GM12878 (cell line): Measurements from ENCODE around the gene LEKR1. TPM values are rescaled to one million over a fixed set of nuclear protein-coding genes. Genes with fewer than 3 reads are reported as not detected.
A peak's percentile ranks its signal among the peaks of the same experiment; 100 is the strongest.

Experiments used
- ATAC-seq: fragments of 200-7000 bp; cut with Tn5 transposase; 3 replicates; pipeline ENCODE4 v1.9.1; 2020; ENCODE audit warnings: mild to moderate bottlenecking, moderate library complexity
- BruUV-seq: library from RNA; stranded (reverse); fragments of 400-500 nt; replicated peaks from 2 replicates; lab custom pipeline; 2021; lab: Mats Ljungman, UMichigan
- CTCF ChIA-PET: fragments of 300-600 bp; sonication (Branson Sonifier 250); formaldehyde crosslinking; extraction: SDS; loops from one replicate; lab custom pipeline; 2021; ENCODE audit warnings: inconsistent platforms; lab: Yijun Ruan, JAX
- POLR2A ChIA-PET: fragments of 350-600 bp; formaldehyde crosslinking; extraction: SDS; loops from one replicate; lab custom pipeline; 2021; ENCODE audit warnings: inconsistent platforms; lab: Charles Lee
- RAD21 ChIA-PET: fragments of 300-600 bp; sonication (Branson Sonifier 250); formaldehyde crosslinking; loops from one replicate; lab custom pipeline; 2023; ENCODE audit warnings: antibody characterized with exemption; ENCODE audit not compliant: unreplicated experiment; lab: Charles Lee
- SMC1A ChIA-PET: fragments of 300-600 bp; sonication (Branson Sonifier 250); formaldehyde crosslinking; loops from one replicate; lab custom pipeline; 2023; ENCODE audit not compliant: unreplicated experiment, uncharacterized antibody; lab: Charles Lee
- DNase-seq: peaks from one replicate; pipeline ENCODE4 v3.0.0-alpha.2; 2011; ENCODE audit warnings: low read depth, low spot score
- FAIRE-seq: peaks from 3 replicates; lab custom pipeline; 2011; peaks lifted over from hg19 to GRCh38; lab: Jason Lieb, UNC
- H2AFZ ChIP-seq: 2 replicates; pipeline ENCODE4 v1.6.0; 2011; ENCODE audit warnings: low read depth, low read length, control low read depth; ENCODE audit not compliant: control insufficient read depth
- H3K27ac ChIP-seq: 2 replicates; pipeline ENCODE4 v1.5.1; 2011; ENCODE audit warnings: control low read depth; ENCODE audit not compliant: control insufficient read depth, insufficient read depth
- H3K27me3 ChIP-seq, 2 experiments: replicated peaks in 1 of 2; 2 replicates each; pipeline versions ENCODE4 v1.6.0 to v1.6.1; 2011; ENCODE audit warnings: low read length in 1 of 2; ENCODE audit not compliant: control insufficient read depth in 2 of 2, insufficient read depth in 2 of 2
- H3K36me3 ChIP-seq, 2 experiments: 2 replicates each; pipeline ENCODE4 v1.5.1; 2011; ENCODE audit warnings: low read length in 1 of 2; ENCODE audit not compliant: control insufficient read depth in 2 of 2, insufficient read depth in 2 of 2
- H3K4me1 ChIP-seq: 2 replicates; pipeline ENCODE4 v1.6.1; 2011; ENCODE audit warnings: mild to moderate bottlenecking, low read length, moderate library complexity, mixed read lengths; ENCODE audit not compliant: control insufficient read depth, insufficient read depth
- H3K4me2 ChIP-seq: 2 replicates; pipeline ENCODE4 v1.6.0; 2011; ENCODE audit warnings: control low read depth; ENCODE audit not compliant: control insufficient read depth, insufficient read depth
- H3K4me3 ChIP-seq: fragments of 200-600 bp; sonication (generic); 2 replicates; pipeline ENCODE4 v1.5.1; 2016
- H3K79me2 ChIP-seq: 2 replicates; pipeline ENCODE4 v1.6.0; 2011; ENCODE audit warnings: low read length; ENCODE audit not compliant: control insufficient read depth, insufficient read depth
- H3K9ac ChIP-seq: 2 replicates; pipeline ENCODE4 v1.8.0; 2011; ENCODE audit warnings: low read length, control low read depth, mixed read lengths; ENCODE audit not compliant: control insufficient read depth, insufficient read depth
- H3K9me3 ChIP-seq: replicated peaks from 3 replicates; pipeline ENCODE4 v1.5.1; 2011; ENCODE audit warnings: mild to moderate bottlenecking, low read length; ENCODE audit not compliant: control insufficient read depth, insufficient read depth
- H4K20me1 ChIP-seq: 2 replicates; pipeline ENCODE4 v1.6.0; 2011; ENCODE audit not compliant: control insufficient read depth, insufficient read depth
- CBX5 ChIP-seq: sonication (generic); IDR thresholded peaks from 2 replicates; pipeline ENCODE4 v1.6.1; 2016; ENCODE audit warnings: low read depth, moderate library complexity, mild to moderate bottlenecking, inconsistent platforms
- CHD2 ChIP-seq: IDR thresholded peaks from 2 replicates; pipeline ENCODE4 v1.6.1; 2011; ENCODE audit warnings: low read depth, low read length, improper control_type of control experiment, borderline replicate concordance
- CHD4 ChIP-seq: fragments of 200-600 bp; sonication (generic); IDR thresholded peaks from 2 replicates; pipeline ENCODE4 v1.6.1; 2016; ENCODE audit warnings: mild to moderate bottlenecking
- EGR1 ChIP-seq, 2 experiments: IDR thresholded peaks; 1 replicate in 1 of 2; 2 replicates in 1 of 2; pipeline ENCODE4 v1.6.1; 2011 to 2012; ENCODE audit warnings: low read depth in 2 of 2, low read length in 2 of 2, borderline replicate concordance in 1 of 2, mild to moderate bottlenecking in 1 of 2, moderate library complexity in 1 of 2
- RBBP5 ChIP-seq: fragments of 200-600 bp; sonication (generic); conservative IDR thresholded peaks from 2 replicates; pipeline ENCODE4 v1.6.1; 2016
- STAT3 ChIP-seq: IDR thresholded peaks from 2 replicates; pipeline ENCODE4 v1.6.1; 2011; ENCODE audit warnings: low read depth, low read length, improper control_type of control experiment
- TARDBP ChIP-seq: IDR thresholded peaks from 2 replicates; pipeline ENCODE4 v1.6.1; 2016; ENCODE audit warnings: borderline replicate concordance
- ZNF622 ChIP-seq: fragments of 450-650 bp; IDR thresholded peaks from 2 replicates; pipeline ENCODE4 v1.6.1; 2017; ENCODE audit warnings: mild to moderate bottlenecking, inconsistent platforms
- WGBS: methylation state at CpG from one replicate; pipeline ENCODE4 v1.1.6; 2016; ENCODE audit warnings: low lambda C conversion rate; ENCODE audit not compliant: insufficient replicate concordance, insufficient coverage; ENCODE audit errors: missing lambda C conversion rate; 5-methylcytosine and 5-hydroxymethylcytosine counted together
- in situ Hi-C: fragments of 300-500 bp; cut with MboI; formaldehyde crosslinking; loops from 9 replicates; pipeline ENCODE4 v1.14.3; 2018; ENCODE audit warnings: mixed read lengths
- intact Hi-C: fragments of 100-400 bp; cut with micrococcal nuclease; formaldehyde crosslinking; loops from one replicate; pipeline ENCODE4 v1.14.2; 2022; ENCODE audit not compliant: unreplicated experiment
- polyA plus RNA-seq, 11 experiments: library from polyadenylated mRNA; depleted of rRNA in 4 of 11; unstranded in 6 of 11; stranded (reverse) in 5 of 11; fragments of >200 nt; fragmentation: Nextera tagmentation in 4 of 11; fragmentation: Illumina TruSeq in 1 of 11; extraction: Ambion mirVana in 4 of 11; extraction: Trizol in 1 of 11; gene quantifications; 1 replicate in 1 of 11; 2 replicates in 10 of 11; pipeline versions ENCODE4 v1.2.1 to v1.2.3, GENCODE V29; 2011 to 2016; ENCODE audit warnings: inconsistent platforms in 2 of 11, missing spikeins in 2 of 11, low read depth in 1 of 11
- total RNA-seq, 4 experiments: library from RNA; depleted of rRNA in 3 of 4; stranded (reverse); fragments of >200 nt in 3 of 4; fragmentation: Illumina TruSeq in 1 of 4; extraction: Trizol in 1 of 4; gene quantifications; 2 replicates each; pipeline versions ENCODE4 v1.2.1 to v1.2.3, GENCODE V29; 2013 to 2021
- TF ChIP-seq, protein P1 (sequence below): fragments of 450-650 bp; IDR thresholded peaks from 2 replicates; pipeline ENCODE4 v1.6.1; 2017; ENCODE audit warnings: borderline replicate concordance
- TF ChIP-seq, protein P2 (sequence below): IDR thresholded peaks from 2 replicates; pipeline ENCODE4 v1.6.1; 2012; ENCODE audit warnings: low read depth, low read length, improper control_type of control experiment

The LEKR1 gene
- total and polyA plus RNA-seq, 10 of the 15 experiments (the other 5 are each of a cell fraction or from before 2014, with no cell fraction given) = 0.48 to 3.2 (median 1.3) TPM

DNA sequence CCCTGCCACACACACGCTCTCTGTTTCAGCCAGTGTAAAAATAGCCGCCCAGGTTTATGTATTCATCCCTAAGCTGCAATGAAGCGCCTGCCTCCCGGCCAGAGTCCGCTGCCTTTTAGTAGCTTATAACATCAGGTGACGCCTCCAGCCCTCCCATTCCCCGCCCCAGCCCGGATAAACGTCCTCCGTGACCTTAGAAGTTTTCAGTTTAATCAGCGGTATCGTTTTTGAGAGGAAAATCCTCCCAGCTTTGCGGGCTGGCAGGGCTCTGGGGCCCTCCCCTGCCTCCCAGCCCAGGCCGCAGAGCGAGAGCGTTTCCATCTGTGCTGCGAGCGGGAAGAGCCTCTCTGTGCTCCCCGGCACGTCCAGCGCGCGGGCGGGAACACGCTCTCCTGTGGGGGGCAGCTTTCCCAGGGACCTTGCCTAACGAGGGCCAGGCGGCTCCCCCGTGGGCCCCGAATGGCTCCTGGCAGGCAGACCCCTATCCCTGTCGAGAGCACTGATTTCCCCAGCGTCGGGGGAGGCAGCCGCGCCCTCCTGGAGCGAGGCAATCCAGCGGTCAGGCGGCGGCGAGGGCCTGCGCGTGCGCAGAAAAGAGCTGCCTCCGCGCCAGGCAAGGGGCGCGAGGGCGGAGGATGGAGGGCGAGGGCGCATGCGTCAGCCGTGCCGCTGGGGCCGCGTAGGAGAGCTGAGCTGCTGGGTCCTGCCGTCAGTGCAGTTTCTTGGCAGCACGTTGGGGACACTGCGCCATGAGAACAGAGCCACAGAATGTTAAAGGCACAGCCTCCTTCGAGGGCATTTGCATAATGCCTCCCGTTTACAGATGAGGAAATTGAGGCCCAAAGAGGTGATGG, 262.7 kb downstream of the LEKR1 start (continued):
- TF ChIP-seq, protein P1, sequence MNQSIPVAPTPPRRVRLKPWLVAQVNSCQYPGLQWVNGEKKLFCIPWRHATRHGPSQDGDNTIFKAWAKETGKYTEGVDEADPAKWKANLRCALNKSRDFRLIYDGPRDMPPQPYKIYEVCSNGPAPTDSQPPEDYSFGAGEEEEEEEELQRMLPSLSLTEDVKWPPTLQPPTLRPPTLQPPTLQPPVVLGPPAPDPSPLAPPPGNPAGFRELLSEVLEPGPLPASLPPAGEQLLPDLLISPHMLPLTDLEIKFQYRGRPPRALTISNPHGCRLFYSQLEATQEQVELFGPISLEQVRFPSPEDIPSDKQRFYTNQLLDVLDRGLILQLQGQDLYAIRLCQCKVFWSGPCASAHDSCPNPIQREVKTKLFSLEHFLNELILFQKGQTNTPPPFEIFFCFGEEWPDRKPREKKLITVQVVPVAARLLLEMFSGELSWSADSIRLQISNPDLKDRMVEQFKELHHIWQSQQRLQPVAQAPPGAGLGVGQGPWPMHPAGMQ = no peak

DNA sequence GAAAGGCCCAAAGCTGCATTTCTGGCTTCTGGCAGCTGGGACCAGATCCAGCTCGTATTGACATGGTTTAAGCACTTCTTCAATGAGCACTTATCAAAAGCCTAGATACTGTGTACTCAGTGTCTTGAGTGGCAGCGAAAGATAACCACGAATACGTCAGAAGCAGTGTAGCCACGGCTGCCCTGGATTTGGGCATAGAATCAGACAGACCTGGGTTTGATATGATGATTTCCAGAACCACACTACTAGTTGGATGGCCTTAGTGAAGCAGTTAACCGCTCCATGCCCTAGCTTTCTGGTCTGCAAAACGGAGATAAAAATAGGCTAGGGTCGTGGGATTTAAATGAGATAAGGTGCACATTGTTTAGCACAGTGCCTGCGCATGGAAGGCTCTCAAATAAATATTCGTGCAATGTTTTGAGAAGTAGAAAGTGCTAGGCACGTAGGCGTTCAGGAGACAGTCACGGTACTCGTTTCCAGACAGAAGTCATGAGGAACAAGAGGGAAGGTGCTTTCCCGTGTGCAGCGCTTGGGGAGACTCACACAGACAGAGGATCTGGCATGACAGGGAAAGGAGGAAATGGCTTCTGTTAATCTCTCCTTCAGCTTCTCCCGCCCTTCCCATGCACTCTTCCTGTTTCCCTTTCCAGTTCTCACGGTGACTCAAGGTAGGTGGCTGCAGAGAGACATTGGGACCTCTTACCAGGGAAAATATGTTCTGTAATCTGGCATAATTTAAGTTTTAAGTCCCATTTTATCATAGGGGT, 263.5 kb downstream of the LEKR1 start:
- Histone ChIP-seq H3K79me2 (peaks cover 5% of the 10 kb centered on the region), H3K4me1 (peaks cover 53% of the 10 kb centered on the region), H2AFZ (peak overlapping the region; percentile 95), H3K9ac (peak overlapping the region; percentile 89), H3K27ac (peak overlapping the region; percentile 97), H3K27me3 (no peaks in the 10 kb centered on the region), H4K20me1 (no peaks in the 10 kb centered on the region), H3K4me2 (peak overlapping the region; percentile 99), H3K36me3 (no peaks in the 10 kb centered on the region), H3K4me3 (peak overlapping the region; percentile 52), H3K9me3 (no peaks in the 10 kb centered on the region; the same call in 2 of the 3 replicates)
- no TSS peak for BruUV-seq
- ChIA-PET SMC1A (interaction anchor here (0.8 to 12.1 kb wide), 19 partner anchors 14 to 535 kb away, joined by 3 to 234 read pairs (median 5); partner anchors contain the start of genes CCNL1, SSR3 and TIPARP), POLR2A (interaction anchor here (0.5 to 6.8 kb wide), 22 partner anchors 9 to 605 kb away, joined by 3 to 84 read pairs (median 5); partner anchors contain the start of genes CCNL1 and SSR3), RAD21 (interaction anchor here (0.9 to 12.0 kb wide), 23 partner anchors 9 to 580 kb away, joined by 3 to 153 read pairs (median 5); partner anchors contain the start of genes CCNL1, SSR3 and TIPARP), CTCF (interaction anchor here (0.7 to 50.9 kb wide), 10 partner anchors 9 to 640 kb away, joined by 3 to 939 read pairs (median 5); partner anchors contain the start of gene TIPARP)
- ATAC-seq (peak; percentile 50), DNase-seq (peak; percentile 69), FAIRE-seq (no peak)
- 2% methylated on average over 18 of the region's 18 CpGs for WGBS
- in situ Hi-C loops (no loop called here), intact Hi-C loops (loop anchor here (2.0 kb wide), 2 partner anchors 273 to 415 kb away; partner anchors contain the start of gene TIPARP)
- TF ChIP-seq EGR1 (IDR thresholded peaks at IDR 0.05; ENCODE audit: borderline replicate concordance in 1 of 2, low read depth in 2 of 2, low read length in 2 of 2) (peak in 1 of 2 experiments; percentile 40; a peak in 1 of 3 replicates), CBX5 (no peak), CHD4 (no peak), TARDBP (no peak), STAT3 (0 out of 2 replicates have a peak, but pooled peaks have one; percentile 16), ZNF622 (no peak), RBBP5 (no peak), CHD2 (peak; percentile 78; the same call in 1 of the 2 replicates)
- TF ChIP-seq, protein P2, sequence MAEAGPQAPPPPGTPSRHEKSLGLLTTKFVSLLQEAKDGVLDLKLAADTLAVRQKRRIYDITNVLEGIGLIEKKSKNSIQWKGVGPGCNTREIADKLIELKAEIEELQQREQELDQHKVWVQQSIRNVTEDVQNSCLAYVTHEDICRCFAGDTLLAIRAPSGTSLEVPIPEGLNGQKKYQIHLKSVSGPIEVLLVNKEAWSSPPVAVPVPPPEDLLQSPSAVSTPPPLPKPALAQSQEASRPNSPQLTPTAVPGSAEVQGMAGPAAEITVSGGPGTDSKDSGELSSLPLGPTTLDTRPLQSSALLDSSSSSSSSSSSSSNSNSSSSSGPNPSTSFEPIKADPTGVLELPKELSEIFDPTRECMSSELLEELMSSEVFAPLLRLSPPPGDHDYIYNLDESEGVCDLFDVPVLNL = no peak
- TF ChIP-seq, protein P1 = no peak
